ENCODE data around the gene RPL12.

DNA sequence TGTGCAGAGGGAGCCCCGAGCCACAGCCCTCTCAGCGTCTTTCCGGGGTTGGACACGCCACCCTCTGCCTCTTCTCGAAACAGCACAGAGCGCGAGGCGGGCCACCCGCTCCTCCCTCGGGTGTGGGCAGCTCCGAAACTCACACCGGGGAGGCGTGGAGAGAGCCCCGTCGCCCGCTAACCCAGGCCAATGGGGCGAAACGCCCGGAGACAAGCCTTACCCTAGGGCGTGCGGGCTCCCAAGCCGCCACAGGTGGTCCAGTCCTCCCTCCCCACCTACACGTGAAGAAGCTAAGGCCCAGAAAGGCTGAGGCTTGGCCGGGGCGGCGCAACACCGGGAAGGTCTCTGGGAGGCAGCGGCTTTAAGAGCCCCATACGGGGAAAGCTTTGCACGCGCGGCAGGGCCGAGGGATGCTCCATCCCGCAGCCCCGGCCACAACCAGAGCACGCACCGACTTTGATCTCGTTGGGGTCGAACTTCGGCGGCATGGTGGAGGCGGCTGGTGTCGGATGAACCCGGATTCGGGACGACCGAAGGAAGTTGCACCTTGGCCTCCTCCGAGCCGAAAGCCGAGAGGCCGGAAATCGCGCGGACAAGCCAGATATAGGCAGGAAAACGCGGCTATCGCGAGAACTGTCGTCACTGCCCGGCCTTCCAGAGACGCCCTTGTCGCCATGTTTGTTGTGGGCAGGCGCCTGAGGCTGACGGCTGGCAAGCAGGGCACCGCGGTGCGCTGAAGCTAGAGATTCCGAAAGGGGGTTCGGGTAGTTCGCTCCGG, at the start of gene RPL12, which contains the start of gene LRSAM1:
- TF ChIP-seq, protein P1, sequence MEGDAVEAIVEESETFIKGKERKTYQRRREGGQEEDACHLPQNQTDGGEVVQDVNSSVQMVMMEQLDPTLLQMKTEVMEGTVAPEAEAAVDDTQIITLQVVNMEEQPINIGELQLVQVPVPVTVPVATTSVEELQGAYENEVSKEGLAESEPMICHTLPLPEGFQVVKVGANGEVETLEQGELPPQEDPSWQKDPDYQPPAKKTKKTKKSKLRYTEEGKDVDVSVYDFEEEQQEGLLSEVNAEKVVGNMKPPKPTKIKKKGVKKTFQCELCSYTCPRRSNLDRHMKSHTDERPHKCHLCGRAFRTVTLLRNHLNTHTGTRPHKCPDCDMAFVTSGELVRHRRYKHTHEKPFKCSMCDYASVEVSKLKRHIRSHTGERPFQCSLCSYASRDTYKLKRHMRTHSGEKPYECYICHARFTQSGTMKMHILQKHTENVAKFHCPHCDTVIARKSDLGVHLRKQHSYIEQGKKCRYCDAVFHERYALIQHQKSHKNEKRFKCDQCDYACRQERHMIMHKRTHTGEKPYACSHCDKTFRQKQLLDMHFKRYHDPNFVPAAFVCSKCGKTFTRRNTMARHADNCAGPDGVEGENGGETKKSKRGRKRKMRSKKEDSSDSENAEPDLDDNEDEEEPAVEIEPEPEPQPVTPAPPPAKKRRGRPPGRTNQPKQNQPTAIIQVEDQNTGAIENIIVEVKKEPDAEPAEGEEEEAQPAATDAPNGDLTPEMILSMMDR (IDR thresholded peaks at IDR 0.05; ENCODE audit: low read depth, low read length, poor library complexity, severe bottlenecking): no peak
- no peak for TF ChIP-seq EZH2phosphoT487 (IDR thresholded peaks at IDR 0.05; ENCODE audit: borderline replicate concordance, low read length)
